Stimulated activated CD4-positive, alpha-beta T cell treated with anti-CD3 and anti-CD28 coated beads, Interleukin-12 subunit alpha, Interleukin-12 subunit beta, amount 100 ng/mL, for 4 hours (primary cell): ENCODE data around the gene GLCE.

Experiments used
- DNase-seq: peaks from one replicate; pipeline ENCODE4 v3.0.0-alpha.2; 2020

Gene GLCE

GRCh38 chr15:69160141-69160993, at the start of gene GLCE:
TSS of gene GLCE (plus strand) at chr15:69160635. CDS start at chr15:69255807, 95,172 bp downstream.
- peak; percentile 94 for DNase-seq

DNA sequence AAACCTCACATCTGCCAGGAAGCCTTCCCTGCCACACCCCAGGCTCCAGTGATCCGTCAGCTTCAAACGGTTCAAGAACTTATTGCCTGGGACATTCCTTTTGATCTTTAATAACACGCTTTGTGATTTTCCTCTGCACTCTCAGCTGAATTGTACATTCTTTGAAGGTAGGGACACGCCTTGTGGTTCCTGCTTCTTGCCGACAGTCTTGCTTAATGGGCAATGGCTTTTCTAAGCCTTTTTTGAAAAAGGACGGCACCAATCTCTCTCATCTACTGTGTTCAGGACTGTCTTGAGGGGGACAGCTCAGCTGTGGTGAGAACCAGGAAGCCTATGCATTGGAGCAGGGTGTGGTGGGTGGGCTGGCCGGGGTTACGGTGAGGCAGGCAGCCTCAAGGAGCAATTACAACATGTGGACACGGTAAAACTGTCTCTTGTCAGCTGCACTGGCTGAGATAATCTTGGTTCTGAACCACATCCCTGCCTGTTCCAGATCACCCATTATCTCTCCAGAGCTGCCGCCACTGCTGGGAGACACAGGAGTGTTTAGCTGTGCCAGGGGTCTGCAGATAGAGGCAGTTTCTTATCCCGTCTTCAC, 46.0 kb upstream of the GLCE start:
- DNase-seq, result no peak

GRCh38 chr15:69115031-69115430, 45.4 kb upstream of the GLCE start:
- DNase-seq, result no peak

DNA sequence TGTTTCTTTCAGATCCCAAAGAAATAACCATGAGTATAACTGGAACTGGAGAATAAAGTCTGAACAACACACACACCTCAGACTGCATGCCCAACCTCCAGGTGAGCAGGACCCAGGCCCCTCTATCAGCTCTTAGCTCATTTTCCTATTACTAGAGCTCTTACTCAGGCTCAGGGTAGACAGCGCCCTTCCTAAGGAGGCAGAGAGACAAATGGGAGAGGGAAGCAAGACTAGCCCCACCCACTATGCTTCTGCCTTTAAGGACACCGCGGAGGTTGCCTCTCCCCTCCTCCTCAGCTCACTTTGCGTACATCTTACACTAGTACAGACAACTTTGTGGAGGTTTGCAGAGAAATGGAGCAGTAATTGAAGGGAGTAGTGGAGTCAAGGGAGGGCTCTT, 44.0 kb upstream of the GLCE start:
- no peak for DNase-seq

GRCh38 chr15:69117431-69117871, 43.0 kb upstream of the GLCE start:
- DNase-seq, result no peak

DNA sequence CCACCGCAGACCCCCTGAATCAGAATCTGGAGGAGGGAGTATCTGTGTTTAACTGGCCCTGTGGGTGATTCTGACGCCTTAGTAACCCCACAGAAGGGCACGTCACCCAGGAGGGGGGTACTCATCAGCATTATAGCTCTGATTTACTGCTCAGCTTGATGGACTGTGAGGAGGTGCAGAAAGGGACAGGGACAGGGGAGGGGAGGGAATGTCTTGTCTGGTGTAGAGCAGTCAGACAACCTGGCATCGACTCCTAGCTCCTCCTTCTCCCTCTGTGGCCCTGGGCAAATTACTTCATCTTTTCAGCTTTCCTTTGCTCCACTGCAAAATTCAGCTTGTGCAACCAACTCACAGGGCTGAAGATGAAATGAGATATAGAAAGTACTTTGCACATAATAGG, 42.3 kb upstream of the GLCE start:
- DNase-seq, result no peak

DNA sequence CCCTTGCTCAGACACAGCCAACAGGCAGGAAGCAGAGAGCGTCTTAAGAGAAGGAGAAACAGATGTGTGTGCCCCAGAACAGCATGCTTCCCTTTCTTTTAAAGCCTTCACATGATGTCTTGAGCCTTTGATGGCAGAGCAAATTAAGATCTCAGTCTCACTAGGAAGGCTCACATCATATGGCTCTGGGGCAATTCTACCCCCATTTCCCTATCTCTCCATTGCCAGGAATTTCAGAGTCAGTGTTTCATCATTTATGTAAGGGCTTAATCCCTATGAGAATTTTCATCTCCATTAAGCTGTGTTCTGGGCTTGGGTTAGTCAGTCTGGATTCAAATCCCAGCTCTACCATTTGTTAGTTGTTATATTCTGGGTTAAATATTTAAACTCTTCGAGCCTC, 41.4 kb upstream of the GLCE start:
- DNase-seq, result no peak

DNA sequence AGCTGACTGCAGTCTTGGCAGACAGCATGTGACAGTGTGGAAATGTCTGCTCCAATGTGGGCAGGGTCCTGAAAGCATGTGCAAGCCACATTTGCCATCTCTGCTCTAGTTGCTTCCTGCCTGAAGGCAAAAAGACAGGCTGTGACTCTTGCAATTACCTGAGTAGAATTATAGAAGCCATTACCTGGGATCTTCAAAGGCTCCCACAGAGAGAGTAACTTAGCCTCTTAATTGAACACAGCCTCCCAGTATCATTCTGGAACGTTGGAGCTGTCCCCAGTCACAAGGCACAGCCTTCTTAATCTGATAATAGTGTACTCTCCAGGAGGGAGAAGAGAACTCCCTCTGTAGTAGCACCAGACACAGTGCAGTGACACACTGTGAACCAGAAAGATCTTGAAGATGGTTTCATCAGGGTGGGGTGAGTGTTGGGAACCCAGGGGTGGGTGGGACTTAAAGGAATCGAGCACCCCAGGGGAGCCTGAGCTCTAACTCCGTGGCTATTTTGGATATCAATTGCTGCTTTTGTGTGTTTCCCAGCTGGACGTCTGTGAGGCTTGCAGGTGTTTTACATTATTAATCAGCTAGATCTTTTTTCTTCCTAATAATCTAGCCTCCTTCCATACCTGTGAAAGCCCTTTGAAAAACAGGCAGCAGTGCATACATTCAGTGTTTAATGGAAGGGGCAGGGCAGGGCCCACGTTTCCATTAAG, 40.6 kb upstream of the GLCE start:
- DNase-seq, result no peak

GRCh38 chr15:69120732-69121131, 39.7 kb upstream of the GLCE start:
- no peak for DNase-seq

DNA sequence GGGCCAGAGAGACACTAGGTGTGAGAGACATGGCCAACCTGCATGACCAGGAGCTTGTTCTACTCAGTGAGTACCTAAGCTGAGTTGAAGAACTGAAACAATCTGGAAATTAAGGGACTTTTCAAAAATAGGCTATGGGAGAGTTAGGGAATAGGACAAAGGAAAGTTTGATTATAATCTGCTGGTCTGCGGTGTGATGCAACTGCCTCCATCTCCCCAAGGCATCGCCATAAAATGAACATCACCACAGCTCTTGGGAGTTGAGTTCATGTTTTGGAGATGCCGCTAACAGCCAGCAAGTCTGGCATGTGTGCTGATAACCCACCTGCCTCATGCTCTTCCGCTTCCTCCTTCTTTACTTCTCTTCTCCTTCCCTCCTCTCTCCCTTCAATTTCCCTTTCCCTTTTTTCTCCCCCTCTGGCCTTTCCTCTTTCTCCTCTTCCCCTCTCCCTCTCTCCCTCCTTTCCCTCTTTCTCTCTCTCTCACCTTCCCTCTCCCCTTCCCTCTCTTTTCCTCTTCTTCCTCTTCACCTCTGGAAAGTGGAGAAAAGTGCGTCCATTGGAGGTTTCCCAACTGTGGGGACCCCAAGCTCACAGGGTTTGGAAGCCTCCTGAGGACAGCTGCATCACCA, 39.1 kb upstream of the GLCE start:
- no peak for DNase-seq

GRCh38 chr15:69125236-69125635, 35.2 kb upstream of the GLCE start:
- DNase-seq, result no peak

DNA sequence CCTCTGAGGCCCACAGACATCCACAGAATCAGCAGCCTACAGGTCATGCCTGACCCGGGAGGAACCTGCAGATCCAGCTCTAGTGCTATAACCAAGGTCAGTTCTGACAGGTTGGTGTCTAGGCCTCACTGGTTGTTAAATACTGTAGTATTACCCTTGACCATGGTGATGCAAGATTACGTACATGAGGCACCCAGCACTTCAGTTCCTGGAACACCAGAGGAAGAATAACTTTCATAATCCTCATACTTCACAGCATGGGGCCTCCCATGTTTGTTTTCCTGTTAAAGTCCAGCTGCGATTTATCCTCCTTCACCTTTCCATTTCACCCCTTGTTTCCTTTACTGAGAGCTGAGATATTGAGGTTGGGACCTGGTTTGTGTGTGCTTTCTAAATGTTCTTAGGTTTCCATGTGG, 34.4 kb upstream of the GLCE start:
- DNase-seq, result no peak

DNA sequence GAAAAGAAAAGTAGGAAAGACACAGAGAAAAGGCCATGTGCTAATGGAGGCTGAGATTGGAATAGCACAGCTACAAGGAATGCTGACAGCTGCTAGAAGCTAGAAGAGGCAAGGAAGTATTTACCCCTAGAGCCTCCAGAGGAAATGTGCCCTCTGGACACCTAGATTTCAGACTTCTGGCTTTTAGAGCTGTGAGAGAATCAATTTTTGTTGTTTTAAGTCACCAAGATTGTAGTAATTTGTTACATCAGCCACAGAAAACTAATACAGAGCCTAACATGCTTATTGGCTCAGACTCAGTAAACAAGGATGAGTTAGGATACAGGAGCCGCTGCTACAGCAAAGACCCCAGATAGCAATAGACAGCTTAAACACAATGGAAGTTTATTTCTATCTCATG, 33.1 kb upstream of the GLCE start:
- DNase-seq, result no peak

DNA sequence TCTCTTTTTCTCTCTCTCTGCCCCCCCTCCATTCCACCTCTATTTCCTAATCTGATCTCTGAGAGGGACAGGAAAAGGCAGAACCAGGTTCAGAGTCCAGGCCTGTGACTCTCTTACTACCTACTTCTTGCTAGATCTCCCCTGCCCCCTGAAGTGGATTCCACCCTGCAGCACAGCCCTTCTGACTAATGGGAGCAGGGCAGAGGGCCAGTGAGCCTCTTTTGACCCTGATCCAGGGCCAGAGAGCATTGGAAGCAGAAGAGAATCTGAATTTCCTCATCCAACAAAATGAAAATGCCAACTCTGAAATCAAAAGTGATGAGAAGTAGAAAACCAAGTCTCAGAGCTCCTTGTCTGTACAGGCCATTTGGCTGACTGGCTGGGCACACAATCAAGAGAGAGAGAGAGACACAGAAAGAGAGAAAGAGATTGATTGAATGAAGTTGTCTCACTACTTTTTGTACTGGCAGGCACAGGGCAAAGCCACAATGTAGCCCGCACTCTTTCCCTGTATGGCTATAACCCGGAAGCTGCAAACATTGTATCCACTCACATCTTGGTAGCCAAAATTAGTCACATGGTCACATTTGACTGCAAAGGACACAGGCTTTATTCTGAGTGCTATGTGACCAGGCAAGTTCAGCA, 31.6 kb upstream of the GLCE start:
- no peak for DNase-seq

- DNase-seq, result no peak
Measured at GRCh38 chr15:69131362-69132220, 28.8 kb upstream of the GLCE start.

GRCh38 chr15:69132430-69132829, 28.0 kb upstream of the GLCE start:
- DNase-seq, result no peak

GRCh38 chr15:69132977-69133861, 27.2 kb upstream of the GLCE start:
- DNase-seq, result no peak

GRCh38 chr15:69133862-69134519, 26.4 kb upstream of the GLCE start:
- no peak for DNase-seq

GRCh38 chr15:69134791-69135190, 25.6 kb upstream of the GLCE start:
- no peak for DNase-seq

GRCh38 chr15:69135499-69135898, 24.9 kb upstream of the GLCE start:
- no peak for DNase-seq
